HG02610 (cell line): ENCODE results near the gene IDS.

Source experiments
- ATAC-seq: cut with Tn5 transposase; IDR thresholded peaks from one replicate; pipeline ENCODE4 v1.9.1; 2021; ENCODE audit warnings: mild to moderate bottlenecking, moderate library complexity; ENCODE audit not compliant: unreplicated experiment

IDS gene

DNA sequence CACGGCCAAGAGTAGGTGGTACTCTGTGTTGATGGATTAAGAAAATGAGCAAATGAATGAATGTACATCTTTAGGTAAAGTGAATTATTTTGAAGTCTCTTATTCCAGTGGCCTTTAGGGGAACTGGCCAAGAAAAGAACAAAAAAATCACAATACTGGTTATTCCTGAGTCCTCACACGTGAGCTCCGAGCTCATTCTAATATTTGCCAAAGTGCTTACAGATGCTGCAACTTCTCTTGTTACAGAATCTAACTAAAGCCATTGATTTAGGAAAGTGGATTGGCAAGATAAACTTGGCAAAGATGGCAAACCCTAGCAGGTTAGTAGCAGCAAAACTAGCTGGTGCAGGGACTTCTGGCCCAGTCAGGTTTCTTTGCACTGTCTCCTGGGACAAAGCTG is 37.6 kb downstream of the IDS start:
- ATAC-seq, result no peak

- ATAC-seq, result no peak
Measured at GRCh38 chrX:149462849-149463248, 42.3 kb downstream of the IDS start.

DNA sequence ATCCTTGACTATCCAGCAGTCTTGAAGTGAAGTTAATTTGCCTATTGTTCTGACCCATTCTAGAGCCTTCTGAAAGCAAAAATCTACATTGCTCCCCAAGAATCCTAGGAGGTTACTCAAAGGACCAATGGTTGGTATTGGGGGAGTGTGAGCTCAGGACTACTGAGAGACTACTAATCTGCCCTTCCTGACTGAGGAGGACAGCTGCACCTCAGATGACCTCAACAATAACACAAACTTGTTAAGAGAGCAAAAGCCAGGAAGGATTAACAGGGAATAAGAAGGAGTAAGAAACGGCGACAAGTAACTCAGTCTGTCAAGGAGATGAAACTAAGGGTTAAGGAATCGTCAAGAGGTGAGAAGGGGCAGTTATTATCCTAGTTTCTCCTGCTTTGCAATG is 43.4 kb downstream of the IDS start:
- ATAC-seq, result no peak

GRCh38 chrX:149458586-149458985 is 46.5 kb downstream of the IDS start:
- ATAC-seq, result no peak

GRCh38 chrX:149456476-149457245 is 48.4 kb downstream of the IDS start:
- no peak for ATAC-seq

DNA sequence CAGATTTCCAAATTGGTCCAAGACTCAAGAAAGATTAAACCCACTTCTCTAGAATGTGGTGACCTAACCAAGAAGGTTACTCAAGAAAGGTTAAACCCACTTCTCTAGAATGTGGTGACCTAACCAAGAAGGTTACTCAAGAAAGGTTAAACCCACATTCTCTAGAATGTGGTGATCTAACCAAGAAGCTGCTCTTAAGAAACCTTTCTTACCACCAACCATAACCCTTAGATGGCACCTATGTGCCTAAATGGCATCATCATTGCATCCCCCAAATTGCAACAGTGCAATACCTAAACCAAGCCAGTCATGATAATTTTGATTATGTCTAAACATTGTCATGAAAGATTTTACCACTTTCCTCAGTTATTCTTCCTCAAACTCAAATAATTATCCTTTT is 49.2 kb downstream of the IDS start:
- no peak for ATAC-seq

DNA sequence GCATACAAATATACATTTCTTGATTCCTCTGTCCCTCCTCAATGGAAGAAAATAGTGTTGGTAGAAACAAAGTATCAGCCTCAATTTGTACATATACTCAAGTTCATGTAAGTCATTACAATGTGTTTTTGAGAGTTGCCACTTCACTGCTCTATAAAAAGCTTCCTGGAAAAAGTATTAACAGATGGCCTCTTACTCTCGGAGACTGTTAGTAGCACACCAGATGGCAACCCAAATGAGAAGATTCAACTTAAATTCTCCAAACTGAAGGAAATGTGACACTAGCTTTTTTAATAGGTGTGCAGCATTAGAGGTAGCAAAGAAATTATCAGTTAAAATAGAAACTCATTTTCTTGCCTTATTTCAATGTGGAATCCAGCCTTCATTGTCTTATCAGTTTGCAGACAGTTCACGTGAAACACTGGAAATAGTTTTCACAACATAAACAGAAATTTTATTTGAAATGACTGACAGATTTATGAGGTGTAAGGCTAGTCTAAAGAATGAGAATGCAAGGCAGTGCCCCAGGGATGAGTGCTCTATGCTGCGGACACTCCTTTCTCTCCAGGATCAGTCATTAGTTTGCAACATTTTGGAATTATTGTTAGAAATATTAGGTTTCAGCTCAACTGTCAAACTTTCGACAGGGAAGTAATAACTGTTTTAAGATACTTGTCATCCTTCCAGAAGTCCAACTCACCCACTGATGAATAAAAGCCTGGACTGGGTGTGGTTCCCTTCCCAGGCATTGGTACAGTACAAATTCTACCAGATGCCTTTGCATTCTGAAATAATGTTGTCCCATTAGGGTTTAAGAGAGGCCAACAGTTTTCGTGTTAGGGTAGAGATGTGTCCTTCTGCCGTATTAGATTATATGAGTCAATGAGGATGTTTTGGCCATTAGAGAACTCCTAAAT is 50.9 kb downstream of the IDS start:
- ATAC-seq, result no peak

DNA sequence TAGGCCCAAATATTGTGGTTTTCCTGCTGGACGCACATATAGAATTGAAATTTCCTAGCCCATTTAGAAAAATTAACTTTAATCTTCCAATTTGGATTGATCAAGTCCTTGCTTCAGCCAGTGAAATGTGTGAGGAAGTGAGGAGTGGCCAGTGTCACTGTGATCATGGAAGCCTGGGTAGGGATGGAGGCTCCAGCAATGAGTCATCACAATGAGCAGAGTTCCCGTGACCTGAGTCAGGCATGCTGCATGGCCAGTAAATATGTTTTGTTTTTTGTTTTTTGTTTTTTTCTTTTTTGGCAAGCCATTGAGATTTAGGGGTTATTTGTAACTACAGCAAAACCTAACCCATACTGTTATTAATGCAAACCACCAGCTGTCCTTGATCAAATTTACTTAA is 52.1 kb downstream of the IDS start:
- ATAC-seq, result no peak

DNA sequence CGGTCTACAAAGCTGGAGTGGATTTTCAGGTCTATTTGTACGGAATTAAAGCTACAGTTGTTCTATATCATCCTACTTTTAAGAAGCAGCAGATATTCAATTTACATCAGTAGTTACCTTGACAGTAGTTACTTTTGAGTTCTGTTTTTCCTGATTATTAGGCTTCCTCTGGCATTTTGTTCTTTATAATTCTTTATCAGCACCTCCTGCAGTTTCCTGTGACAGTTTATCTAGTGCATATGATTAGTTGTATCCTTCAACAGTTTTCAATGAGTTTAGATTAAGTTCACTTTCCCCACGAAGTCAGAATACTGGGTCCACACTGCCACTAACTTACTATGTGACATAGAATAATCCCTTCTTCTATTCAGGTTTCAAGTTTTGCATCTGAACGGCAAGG is 71.7 kb downstream of the IDS start:
- no peak for ATAC-seq

DNA sequence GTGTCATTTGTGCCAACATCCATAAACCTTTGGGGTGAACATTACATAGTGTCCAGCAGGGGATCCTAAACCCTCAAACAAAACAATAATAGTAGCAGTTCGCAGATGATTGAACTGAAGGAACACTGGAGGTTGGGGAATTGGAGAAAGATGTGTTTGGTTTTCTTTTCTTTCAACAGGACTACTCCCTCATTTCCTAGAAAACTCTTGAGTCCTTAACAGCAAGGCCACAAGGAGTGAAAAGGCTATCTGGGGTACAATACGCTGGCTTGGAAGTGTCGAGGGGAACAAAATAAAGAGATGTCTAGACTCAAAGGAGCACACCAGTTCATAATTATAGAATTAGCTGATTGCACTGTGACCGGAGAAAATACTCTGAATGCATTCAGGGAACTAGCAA is 72.1 kb downstream of the IDS start:
- ATAC-seq, result no peak
